ENCODE data around the gene UVRAG. TPM values are rescaled to one million over a fixed set of nuclear protein-coding genes. Genes with fewer than 3 reads are reported as not detected.

UVRAG gene
- total RNA-seq, 1 experiment from 2014 or later: 29.5 TPM

- no peak for ATAC-seq
- BruUV-seq (replicated peaks): no TSS peak
- Histone ChIP-seq H3K36me3 (ENCODE audit: control insufficient read depth, insufficient read depth, low read length) (0 out of 2 replicates have a peak, but pooled peaks cover 2% of the 10 kb centered on the region), H3K4me1 (ENCODE audit: control insufficient read depth, insufficient read depth, low read length) (no peaks in the 10 kb centered on the region), H3K27ac (ENCODE audit: low read length) (no peak overlapping the region), H3K4me3 (ENCODE audit: low read depth in 2 of 2, low read length in 2 of 2) (no peak overlapping the region), H3K27me3 (ENCODE audit: control insufficient read depth, insufficient read depth, low read length) (no peaks in the 10 kb centered on the region), H3K9me3 (ENCODE audit: control insufficient read depth, insufficient read depth, low read depth, low read length) (no peaks in the 10 kb centered on the region)
- DNase-seq (ENCODE audit: low read depth, low spot score): no peak
- intact Hi-C loops (cut with micrococcal nuclease; ENCODE audit: unreplicated experiment): no loop called here
- in situ Hi-C loops (cut with HindIII; ENCODE audit: low pct_unique_long_range_greater_than_20kb, low sequenced_read_pairs): no loop called here
- ChIA-PET CTCF (no interaction called here), POLR2A (no interaction called here)
- no peak for TF ChIP-seq REST (IDR thresholded peaks at IDR 0.05; ENCODE audit: insufficient read depth in 1 of 2, low read depth in 2 of 2, low read length in 1 of 2)
- no peak for TF ChIP-seq POLR2AphosphoS5 (IDR thresholded peaks at IDR 0.05; ENCODE audit: low read depth, low read length)
- TF ChIP-seq SIN3A (IDR thresholded peaks at IDR 0.05; ENCODE audit: borderline replicate concordance, insufficient read depth, low read depth, low read length): no peak
- no peak for TF ChIP-seq CTCF (IDR thresholded peaks at IDR 0.05)
- no peak for TF ChIP-seq TCF7L2 (IDR thresholded peaks at IDR 0.05; ENCODE audit: low read depth, low read length)
Measured at GRCh38 chr11:75862437-75862836, 47.4 kb downstream of the UVRAG start.

- POLR2A ChIA-PET: no interaction called here
- intact Hi-C loops (cut with micrococcal nuclease; ENCODE audit: unreplicated experiment) (loop anchor here (1.0 to 5.0 kb wide), 3 partner anchors 65 to 326 kb away; no protein-coding TSS in a partner anchor), in situ Hi-C loops (cut with HindIII; ENCODE audit: low pct_unique_long_range_greater_than_20kb, low sequenced_read_pairs) (no loop called here)
- BruUV-seq (replicated peaks): no TSS peak
- no peaks in the 10 kb centered on the region for H3K9me3 ChIP-seq (ENCODE audit: control insufficient read depth, insufficient read depth, low read depth, low read length)
- H3K4me1 ChIP-seq (ENCODE audit: control insufficient read depth, insufficient read depth, low read length): peaks cover 7% of the 10 kb centered on the region
- H3K27ac ChIP-seq (ENCODE audit: low read length): no peak overlapping the region
- H3K27me3 ChIP-seq (ENCODE audit: control insufficient read depth, insufficient read depth, low read length): no peaks in the 10 kb centered on the region
- peak; percentile 27 for DNase-seq (ENCODE audit: low read depth, low spot score)
- H3K36me3 ChIP-seq (ENCODE audit: control insufficient read depth, insufficient read depth, low read length): no peaks in the 10 kb centered on the region
- CTCF ChIA-PET: interaction anchor here (0.6 to 2.8 kb wide), 3 partner anchors 26 to 219 kb away, joined by 3 to 12 read pairs (median 6); no protein-coding TSS in a partner anchor
- no peak overlapping the region for H3K4me3 ChIP-seq (ENCODE audit: low read depth in 2 of 2, low read length in 2 of 2)
- peak; percentile 82 for ATAC-seq
- TF ChIP-seq SIN3A (IDR thresholded peaks at IDR 0.05; ENCODE audit: borderline replicate concordance, insufficient read depth, low read depth, low read length) (no peak), CTCF (IDR thresholded peaks at IDR 0.05) (peak; percentile 84)
Measured at GRCh38 chr11:75867778-75868374, 52.9 kb downstream of the UVRAG start.

All from Panc1 (cell line).